ENCODE results near the gene KRT24.

DNA sequence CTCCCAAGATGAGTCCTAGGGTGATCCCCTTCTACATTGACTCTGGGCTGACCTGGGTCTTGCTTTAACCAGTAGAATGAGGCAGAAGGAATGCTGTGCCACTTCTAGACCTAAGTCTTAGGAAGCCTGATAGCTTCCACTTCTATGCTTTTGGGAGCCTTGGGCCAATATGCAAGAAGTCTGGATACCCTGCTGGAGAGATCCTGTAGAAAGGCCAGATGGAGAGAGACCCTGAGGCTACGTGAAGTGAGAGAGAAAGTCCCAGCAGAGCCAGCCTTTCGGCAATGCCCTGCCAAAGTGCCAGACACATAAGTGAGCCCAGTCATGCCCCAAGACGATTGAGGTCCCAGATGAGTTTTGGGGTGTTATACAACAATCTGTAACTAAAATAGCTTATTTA, 40.3 kb downstream of the KRT24 start:
- TF ChIP-seq CHD4 (IDR thresholded peaks at IDR 0.05; ENCODE audit: borderline replicate concordance) (no peak), SMC3 (IDR thresholded peaks at IDR 0.05) (no peak), ESRRA (IDR thresholded peaks at IDR 0.05; ENCODE audit: borderline replicate concordance, low read length) (no peak), JUN (IDR thresholded peaks at IDR 0.05) (no peak), POLR2A (IDR thresholded peaks at IDR 0.05; ENCODE audit: low read length) (no peak), FOSB (CRISPR knock-in tag; IDR thresholded peaks at IDR 0.05) (no peak), RFX5 (IDR thresholded peaks at IDR 0.05) (no peak), NR3C1 (IDR thresholded peaks at IDR 0.05) (no peak)
- TF ChIP-seq, protein P1, sequence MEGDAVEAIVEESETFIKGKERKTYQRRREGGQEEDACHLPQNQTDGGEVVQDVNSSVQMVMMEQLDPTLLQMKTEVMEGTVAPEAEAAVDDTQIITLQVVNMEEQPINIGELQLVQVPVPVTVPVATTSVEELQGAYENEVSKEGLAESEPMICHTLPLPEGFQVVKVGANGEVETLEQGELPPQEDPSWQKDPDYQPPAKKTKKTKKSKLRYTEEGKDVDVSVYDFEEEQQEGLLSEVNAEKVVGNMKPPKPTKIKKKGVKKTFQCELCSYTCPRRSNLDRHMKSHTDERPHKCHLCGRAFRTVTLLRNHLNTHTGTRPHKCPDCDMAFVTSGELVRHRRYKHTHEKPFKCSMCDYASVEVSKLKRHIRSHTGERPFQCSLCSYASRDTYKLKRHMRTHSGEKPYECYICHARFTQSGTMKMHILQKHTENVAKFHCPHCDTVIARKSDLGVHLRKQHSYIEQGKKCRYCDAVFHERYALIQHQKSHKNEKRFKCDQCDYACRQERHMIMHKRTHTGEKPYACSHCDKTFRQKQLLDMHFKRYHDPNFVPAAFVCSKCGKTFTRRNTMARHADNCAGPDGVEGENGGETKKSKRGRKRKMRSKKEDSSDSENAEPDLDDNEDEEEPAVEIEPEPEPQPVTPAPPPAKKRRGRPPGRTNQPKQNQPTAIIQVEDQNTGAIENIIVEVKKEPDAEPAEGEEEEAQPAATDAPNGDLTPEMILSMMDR (IDR thresholded peaks at IDR 0.05), result no peak
- TF ChIP-seq, protein P2, sequence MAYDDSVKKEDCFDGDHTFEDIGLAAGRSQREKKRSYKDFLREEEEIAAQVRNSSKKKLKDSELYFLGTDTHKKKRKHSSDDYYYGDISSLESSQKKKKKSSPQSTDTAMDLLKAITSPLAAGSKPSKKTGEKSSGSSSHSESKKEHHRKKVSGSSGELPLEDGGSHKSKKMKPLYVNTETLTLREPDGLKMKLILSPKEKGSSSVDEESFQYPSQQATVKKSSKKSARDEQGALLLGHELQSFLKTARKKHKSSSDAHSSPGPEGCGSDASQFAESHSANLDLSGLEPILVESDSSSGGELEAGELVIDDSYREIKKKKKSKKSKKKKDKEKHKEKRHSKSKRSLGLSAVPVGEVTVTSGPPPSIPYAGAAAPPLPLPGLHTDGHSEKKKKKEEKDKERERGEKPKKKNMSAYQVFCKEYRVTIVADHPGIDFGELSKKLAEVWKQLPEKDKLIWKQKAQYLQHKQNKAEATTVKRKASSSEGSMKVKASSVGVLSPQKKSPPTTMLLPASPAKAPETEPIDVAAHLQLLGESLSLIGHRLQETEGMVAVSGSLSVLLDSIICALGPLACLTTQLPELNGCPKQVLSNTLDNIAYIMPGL (CRISPR knock-in tag; IDR thresholded peaks at IDR 0.05; ENCODE audit: borderline replicate concordance), result no peak
- TF ChIP-seq, protein P3, sequence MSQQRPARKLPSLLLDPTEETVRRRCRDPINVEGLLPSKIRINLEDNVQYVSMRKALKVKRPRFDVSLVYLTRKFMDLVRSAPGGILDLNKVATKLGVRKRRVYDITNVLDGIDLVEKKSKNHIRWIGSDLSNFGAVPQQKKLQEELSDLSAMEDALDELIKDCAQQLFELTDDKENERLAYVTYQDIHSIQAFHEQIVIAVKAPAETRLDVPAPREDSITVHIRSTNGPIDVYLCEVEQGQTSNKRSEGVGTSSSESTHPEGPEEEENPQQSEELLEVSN (IDR thresholded peaks at IDR 0.05; ENCODE audit: borderline replicate concordance, low read depth), result no peak
